ENCODE data around the gene ALAD. TPM values are rescaled to one million over a fixed set of nuclear protein-coding genes. Genes with fewer than 3 reads are reported as not detected.
"Not testable (repeated sequence)": the region's sequence is repeated elsewhere in the genome, so short reads cannot be mapped to it uniquely, and the experiment has no call there.

Gene ALAD
- total RNA-seq, 1 donor from 2014 or later: 68.2 TPM

GRCh38 chr9:113376634-113377567, 24.2 kb downstream of the ALAD start, which contains the start of gene HDHD3:
Gene HDHD3, minus strand, starts transcription at chr9:113376986. Its CDS starts 2,632 bp downstream, at chr9:113374354.
- intact Hi-C loops (cut with DNase I): no loop called here

GRCh38 chr9:113375057-113376023, 25.7 kb downstream of the ALAD start:
- no peak for DNase-seq (ENCODE audit: low spot score)
- intact Hi-C loops (cut with DNase I): no loop called here

More at GRCh38 chr9:113376634-113377567, 24.2 kb downstream of the ALAD start, which contains the start of gene HDHD3:
- peak; percentile 92 for DNase-seq (ENCODE audit: low spot score)

GRCh38 chr9:113373676-113374392, 27.2 kb downstream of the ALAD start:
- intact Hi-C loops (cut with DNase I): no loop called here

GRCh38 chr9:113373256-113373655, 27.8 kb downstream of the ALAD start:
- intact Hi-C loops (cut with DNase I): no loop called here

More at GRCh38 chr9:113373676-113374392, 27.2 kb downstream of the ALAD start:
- no peak for DNase-seq (ENCODE audit: low spot score)

GRCh38 chr9:113372059-113372458, 29.0 kb downstream of the ALAD start:
- intact Hi-C loops (cut with DNase I): no loop called here
- DNase-seq (ENCODE audit: low spot score): no peak

More at GRCh38 chr9:113373256-113373655, 27.8 kb downstream of the ALAD start:
- DNase-seq (ENCODE audit: low spot score): no peak

- intact Hi-C loops (cut with DNase I): no loop called here
- no peak for DNase-seq (ENCODE audit: low spot score)
Observed at GRCh38 chr9:113370806-113371325, 30.2 kb downstream of the ALAD start.

GRCh38 chr9:113369855-113370140, 31.3 kb downstream of the ALAD start:
- no peak for DNase-seq (ENCODE audit: low spot score)

GRCh38 chr9:113368982-113369854, 31.9 kb downstream of the ALAD start:
- intact Hi-C loops (cut with DNase I): no loop called here
- no peak for DNase-seq (ENCODE audit: low spot score)

More at GRCh38 chr9:113369855-113370140, 31.3 kb downstream of the ALAD start:
- intact Hi-C loops (cut with DNase I): no loop called here

GRCh38 chr9:113368348-113368981, 32.6 kb downstream of the ALAD start:
- intact Hi-C loops (cut with DNase I): no loop called here

GRCh38 chr9:113365652-113366051, 35.4 kb downstream of the ALAD start:
- intact Hi-C loops (cut with DNase I): not testable (repeated sequence)

More at GRCh38 chr9:113368348-113368981, 32.6 kb downstream of the ALAD start:
- DNase-seq (ENCODE audit: low spot score): no peak

GRCh38 chr9:113364951-113365350, 36.1 kb downstream of the ALAD start:
- intact Hi-C loops (cut with DNase I): no loop called here
- no peak for DNase-seq (ENCODE audit: low spot score)

More at GRCh38 chr9:113365652-113366051, 35.4 kb downstream of the ALAD start:
- not testable (repeated sequence) for DNase-seq (ENCODE audit: low spot score)

GRCh38 chr9:113363336-113363735, 37.7 kb downstream of the ALAD start:
- DNase-seq (ENCODE audit: low spot score): no peak

GRCh38 chr9:113361304-113362018, 39.6 kb downstream of the ALAD start:
- intact Hi-C loops (cut with DNase I): no loop called here
- peak; percentile 14 for DNase-seq (ENCODE audit: low spot score)

More at GRCh38 chr9:113363336-113363735, 37.7 kb downstream of the ALAD start:
- intact Hi-C loops (cut with DNase I): no loop called here

- peak; percentile 56 for DNase-seq (ENCODE audit: low spot score)
- intact Hi-C loops (cut with DNase I): no loop called here
Observed at GRCh38 chr9:113360242-113360842, 40.7 kb downstream of the ALAD start.

- intact Hi-C loops (cut with DNase I): no loop called here
Observed at GRCh38 chr9:113359385-113359784, 41.7 kb downstream of the ALAD start.

GRCh38 chr9:113356686-113357292, 44.3 kb downstream of the ALAD start:
- no peak for DNase-seq (ENCODE audit: low spot score)
- intact Hi-C loops (cut with DNase I): no loop called here

More at GRCh38 chr9:113359385-113359784, 41.7 kb downstream of the ALAD start:
- no peak for DNase-seq (ENCODE audit: low spot score)

Measured in cardiac septum (tissue), 1 donor.